Caco-2 (cell line): Measurements from ENCODE around the gene MTERF4. TPM values are rescaled to one million over a fixed set of nuclear protein-coding genes. Genes with fewer than 3 reads are reported as not detected.

Experiments
- BruUV-seq: library from RNA; stranded (reverse); fragments of 400-500 nt; replicated peaks from 2 replicates; lab custom pipeline; 2021; lab: Mats Ljungman, UMichigan
- CTCF ChIA-PET: fragments of 300-600 bp; sonication (Branson Sonifier 250); formaldehyde crosslinking; loops from one replicate; lab custom pipeline; 2022; ENCODE audit warnings: antibody characterized with exemption; lab: Charles Lee
- POLR2A ChIA-PET: fragments of 300-600 bp; sonication (Branson Sonifier 250); formaldehyde crosslinking; loops from one replicate; lab custom pipeline; 2022; ENCODE audit warnings: antibody characterized with exemption; lab: Charles Lee
- DNase-seq, 2 experiments: peaks; one replicate each; pipeline versions ENCODE4 v3.0.0 to v3.0.0-alpha.2; 2020 to 2022
- H3K27me3 ChIP-seq: replicated peaks from 2 replicates; pipeline ENCODE4 v1.6.0; 2011; ENCODE audit warnings: low read length; ENCODE audit not compliant: control insufficient read depth, insufficient read depth
- H3K36me3 ChIP-seq: 2 replicates; pipeline ENCODE4 v1.5.1; 2011; ENCODE audit warnings: low read length; ENCODE audit not compliant: control insufficient read depth, insufficient read depth
- H3K4me1 ChIP-seq: fragments of 250-450 bp; sonication (Bioruptor Pico); 2 replicates; pipeline ENCODE4 v1.5.1; 2020; ENCODE audit warnings: mild to moderate bottlenecking
- H3K4me3 ChIP-seq: 2 replicates; pipeline ENCODE4 v1.5.1; 2011; ENCODE audit warnings: low read depth, mild to moderate bottlenecking, control low read depth, low read length
- H3K9me3 ChIP-seq: fragments of 250-450 bp; sonication (Bioruptor Pico); 2 replicates; pipeline ENCODE4 v1.5.1; 2020; ENCODE audit warnings: mild to moderate bottlenecking, moderate library complexity
- H3K27ac Mint-ChIP-seq: one replicate; pipeline ENCODE4 v1.8.0; 2022; ENCODE audit warnings: mixed read lengths; ENCODE audit not compliant: unreplicated experiment
- H3K27me3 Mint-ChIP-seq: one replicate; pipeline ENCODE4 v1.8.0; 2022; ENCODE audit warnings: mixed read lengths; ENCODE audit not compliant: insufficient read depth, unreplicated experiment
- H3K36me3 Mint-ChIP-seq: one replicate; pipeline ENCODE4 v1.8.0; 2022; ENCODE audit warnings: mild to moderate bottlenecking, mixed read lengths; ENCODE audit not compliant: insufficient read depth, unreplicated experiment
- H3K4me1 Mint-ChIP-seq: one replicate; pipeline ENCODE4 v1.8.0; 2022; ENCODE audit warnings: low read depth, mixed read lengths; ENCODE audit not compliant: unreplicated experiment
- H3K4me3 Mint-ChIP-seq: one replicate; pipeline ENCODE4 v1.8.0; 2022; ENCODE audit warnings: mild to moderate bottlenecking, moderate library complexity, mixed read lengths; ENCODE audit not compliant: unreplicated experiment
- H3K9me3 Mint-ChIP-seq: one replicate; pipeline ENCODE4 v1.8.0; 2022; ENCODE audit warnings: mixed read lengths; ENCODE audit not compliant: unreplicated experiment
- intact Hi-C: fragments of 100-400 bp; cut with micrococcal nuclease; formaldehyde crosslinking; loops from one replicate; pipeline ENCODE4 v1.10.0; 2022; ENCODE audit not compliant: unreplicated experiment
- total RNA-seq: library from RNA; stranded (reverse); gene quantifications from 2 replicates; pipeline ENCODE4 v1.2.3, GENCODE V29; 2022
- TF ChIP-seq, protein P1 (sequence below), 2 experiments: fragments of 200-600 bp in 1 of 2; IDR thresholded peaks; 1 replicate in 1 of 2; 2 replicates in 1 of 2; pipeline versions ENCODE4 v1.5.1 to v1.8.0; 2011 to 2022; ENCODE audit warnings: antibody characterized with exemption in 1 of 2, control low read depth in 1 of 2, inconsistent platforms in 1 of 2, low read depth in 1 of 2, low read length in 1 of 2, mild to moderate bottlenecking in 1 of 2, moderate library complexity in 1 of 2; ENCODE audit not compliant: insufficient read depth in 1 of 2, severe bottlenecking in 1 of 2, unreplicated experiment in 1 of 2

The MTERF4 gene
- total RNA-seq, 1 experiment from 2014 or later, result 22.2 TPM

DNA sequence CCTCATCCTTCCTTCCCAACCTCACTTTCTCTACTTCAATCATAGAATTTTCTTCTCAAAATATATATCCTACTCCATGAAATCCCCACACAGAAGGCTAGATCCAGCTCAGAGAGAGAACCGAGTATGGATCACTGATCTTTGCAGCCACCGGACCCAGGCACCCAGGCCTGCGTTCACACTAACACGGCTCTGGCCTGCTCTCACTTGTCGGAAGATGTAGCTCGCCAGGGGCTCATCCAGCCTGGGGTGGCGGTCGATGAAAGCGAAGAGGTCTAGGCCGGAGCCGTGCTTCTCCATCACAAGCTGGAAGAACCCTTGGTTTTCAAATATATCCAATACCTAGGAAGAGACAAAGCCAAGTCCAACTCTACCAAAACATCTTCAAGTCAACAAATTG is 12.7 kb upstream of the MTERF4 start:
- Mint-ChIP-seq H3K36me3 (peaks cover 2% of the 10 kb centered on the region), H3K4me1 (no peaks in the 10 kb centered on the region), H3K27ac (no peak overlapping the region), H3K9me3 (no peaks in the 10 kb centered on the region), H3K4me3 (no peak overlapping the region), H3K27me3 (no peaks in the 10 kb centered on the region)
- CTCF ChIA-PET, result no interaction called here
- Histone ChIP-seq H3K9me3 (no peaks in the 10 kb centered on the region), H3K4me3 (no peak overlapping the region), H3K4me1 (no peaks in the 10 kb centered on the region), H3K36me3 (no peaks in the 10 kb centered on the region), H3K27me3 (no peaks in the 10 kb centered on the region)
- POLR2A ChIA-PET, result interaction anchor here (0.7 kb wide), 1 partner anchor 402 kb away, joined by 3 read pairs; no protein-coding TSS in a partner anchor
- BruUV-seq, result no TSS peak
- no peak for DNase-seq
- intact Hi-C loops, result no loop called here
- TF ChIP-seq, protein P1, sequence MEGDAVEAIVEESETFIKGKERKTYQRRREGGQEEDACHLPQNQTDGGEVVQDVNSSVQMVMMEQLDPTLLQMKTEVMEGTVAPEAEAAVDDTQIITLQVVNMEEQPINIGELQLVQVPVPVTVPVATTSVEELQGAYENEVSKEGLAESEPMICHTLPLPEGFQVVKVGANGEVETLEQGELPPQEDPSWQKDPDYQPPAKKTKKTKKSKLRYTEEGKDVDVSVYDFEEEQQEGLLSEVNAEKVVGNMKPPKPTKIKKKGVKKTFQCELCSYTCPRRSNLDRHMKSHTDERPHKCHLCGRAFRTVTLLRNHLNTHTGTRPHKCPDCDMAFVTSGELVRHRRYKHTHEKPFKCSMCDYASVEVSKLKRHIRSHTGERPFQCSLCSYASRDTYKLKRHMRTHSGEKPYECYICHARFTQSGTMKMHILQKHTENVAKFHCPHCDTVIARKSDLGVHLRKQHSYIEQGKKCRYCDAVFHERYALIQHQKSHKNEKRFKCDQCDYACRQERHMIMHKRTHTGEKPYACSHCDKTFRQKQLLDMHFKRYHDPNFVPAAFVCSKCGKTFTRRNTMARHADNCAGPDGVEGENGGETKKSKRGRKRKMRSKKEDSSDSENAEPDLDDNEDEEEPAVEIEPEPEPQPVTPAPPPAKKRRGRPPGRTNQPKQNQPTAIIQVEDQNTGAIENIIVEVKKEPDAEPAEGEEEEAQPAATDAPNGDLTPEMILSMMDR (IDR thresholded peaks at IDR 0.05; ENCODE audit: insufficient read depth in 1 of 2, low read depth in 1 of 2, low read length in 1 of 2, severe bottlenecking in 1 of 2, unreplicated experiment in 1 of 2), result no peak

DNA sequence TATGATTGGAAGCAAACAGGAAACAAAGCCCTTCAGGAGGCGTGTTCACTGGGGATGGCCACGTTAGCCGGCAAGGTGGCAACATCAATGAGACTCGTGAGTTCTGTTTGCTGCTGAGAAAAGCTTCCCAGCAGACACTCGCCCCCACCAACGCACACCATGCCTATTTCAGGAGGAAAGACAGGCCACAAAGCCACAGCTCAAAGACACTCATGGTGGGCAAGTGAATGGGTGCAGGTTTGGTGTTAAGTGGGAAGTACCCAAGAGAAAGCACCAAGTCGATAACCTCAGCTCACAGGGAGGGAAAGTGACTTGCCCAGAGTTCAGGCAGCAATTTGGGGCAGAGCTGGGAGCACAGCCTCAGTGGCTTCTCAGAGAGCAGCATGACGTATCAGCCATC is 10.5 kb upstream of the MTERF4 start:
- ChIA-PET POLR2A (no interaction called here), CTCF (interaction anchor here (0.6 kb wide), 1 partner anchor 526 kb away, joined by 4 read pairs; no protein-coding TSS in a partner anchor)
- TF ChIP-seq, protein P1 (IDR thresholded peaks at IDR 0.05; ENCODE audit: insufficient read depth in 1 of 2, low read depth in 1 of 2, low read length in 1 of 2, severe bottlenecking in 1 of 2, unreplicated experiment in 1 of 2), result no peak
- Histone ChIP-seq H3K4me3 (no peak overlapping the region), H3K27me3 (no peaks in the 10 kb centered on the region), H3K36me3 (no peaks in the 10 kb centered on the region), H3K9me3 (no peaks in the 10 kb centered on the region), H3K4me1 (no peaks in the 10 kb centered on the region)
- no peaks in the 10 kb centered on the region for H3K9me3 Mint-ChIP-seq
- no peaks in the 10 kb centered on the region for H3K4me1 Mint-ChIP-seq
- no TSS peak for BruUV-seq
- H3K27ac Mint-ChIP-seq, result no peak overlapping the region
- no peak for DNase-seq
- H3K36me3 Mint-ChIP-seq, result no peaks in the 10 kb centered on the region
- intact Hi-C loops, result no loop called here
- no peak overlapping the region for H3K4me3 Mint-ChIP-seq
- no peaks in the 10 kb centered on the region for H3K27me3 Mint-ChIP-seq

DNA sequence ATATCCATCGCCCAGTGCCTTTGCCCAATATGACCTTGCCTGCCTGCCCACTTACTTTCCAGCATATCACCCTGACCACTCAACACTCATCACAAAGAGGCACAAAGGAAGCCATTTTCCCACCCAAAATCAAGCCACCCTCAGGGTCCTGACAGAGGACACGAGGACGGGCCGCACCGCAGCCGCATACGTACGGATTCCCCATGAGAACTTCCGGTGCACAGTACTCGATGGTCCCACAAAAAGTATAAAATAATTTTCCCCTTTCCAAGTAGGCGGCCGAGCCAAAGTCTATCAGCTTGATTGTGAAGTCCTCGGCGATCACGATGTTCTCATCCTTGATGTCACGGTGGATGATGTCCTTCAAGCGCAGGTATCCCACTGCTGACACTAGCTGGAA is 10.0 kb upstream of the MTERF4 start:
- DNase-seq, result no peak
- no peaks in the 10 kb centered on the region for H3K27me3 ChIP-seq
- no peaks in the 10 kb centered on the region for H3K4me1 ChIP-seq
- no peaks in the 10 kb centered on the region for H3K9me3 ChIP-seq
- intact Hi-C loops, result no loop called here
- no peak overlapping the region for H3K4me3 ChIP-seq
- ChIA-PET CTCF (no interaction called here), POLR2A (no interaction called here)
- Mint-ChIP-seq H3K27ac (no peak overlapping the region), H3K9me3 (no peaks in the 10 kb centered on the region), H3K27me3 (no peaks in the 10 kb centered on the region), H3K4me1 (no peaks in the 10 kb centered on the region), H3K36me3 (no peaks in the 10 kb centered on the region), H3K4me3 (no peak overlapping the region)
- TF ChIP-seq, protein P1 (IDR thresholded peaks at IDR 0.05; ENCODE audit: insufficient read depth in 1 of 2, low read depth in 1 of 2, low read length in 1 of 2, severe bottlenecking in 1 of 2, unreplicated experiment in 1 of 2), result no peak
- no TSS peak for BruUV-seq
- H3K36me3 ChIP-seq, result no peaks in the 10 kb centered on the region
